KG1 (cell line): ENCODE measurements around the gene AP2A2.

Source experiments
- DNase-seq: peaks from one replicate; lab custom pipeline; 2025; lab: John Stamatoyannopoulos, UW

AP2A2 gene

DNA sequence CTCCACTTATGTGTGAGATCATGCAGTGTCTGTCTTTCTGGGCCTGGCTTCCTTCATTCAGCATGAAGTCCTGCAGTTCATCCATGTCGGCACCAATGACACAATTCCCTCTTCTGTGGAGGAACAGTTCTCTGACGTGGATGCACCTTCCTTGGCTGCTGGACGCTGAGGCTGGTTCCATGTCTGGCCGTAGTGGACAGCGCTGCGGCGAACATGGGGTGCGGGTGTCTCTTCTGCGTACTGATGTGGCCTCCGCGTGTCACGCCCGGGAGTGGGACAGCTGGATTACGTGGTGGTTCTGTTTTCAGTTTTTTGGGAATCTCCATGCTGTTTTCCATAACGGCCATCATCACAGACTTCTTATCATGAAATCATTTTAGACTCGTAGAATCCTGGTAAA is 132.1 kb downstream of the AP2A2 start:
- no peak for DNase-seq

DNA sequence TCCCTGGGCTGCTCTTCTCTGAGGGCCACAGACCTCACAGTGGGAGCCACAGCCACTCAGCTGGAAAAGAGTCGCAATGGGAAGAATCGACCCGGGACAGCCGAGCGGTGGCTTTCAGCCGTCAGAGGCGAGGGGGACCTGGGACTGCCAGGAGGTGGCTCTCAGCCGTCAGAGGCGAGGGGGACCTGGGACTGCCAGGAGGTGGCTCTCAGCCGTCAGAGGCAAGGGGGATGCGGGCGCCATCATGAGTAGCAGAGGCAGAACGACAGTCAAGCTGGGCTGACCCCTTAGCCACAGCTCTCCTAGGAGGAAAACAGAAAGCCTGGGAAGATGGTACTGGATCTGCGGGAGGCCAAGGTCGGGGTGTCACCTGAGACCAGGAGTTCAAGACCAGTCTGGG is 134.1 kb downstream of the AP2A2 start:
- no peak for DNase-seq

DNA sequence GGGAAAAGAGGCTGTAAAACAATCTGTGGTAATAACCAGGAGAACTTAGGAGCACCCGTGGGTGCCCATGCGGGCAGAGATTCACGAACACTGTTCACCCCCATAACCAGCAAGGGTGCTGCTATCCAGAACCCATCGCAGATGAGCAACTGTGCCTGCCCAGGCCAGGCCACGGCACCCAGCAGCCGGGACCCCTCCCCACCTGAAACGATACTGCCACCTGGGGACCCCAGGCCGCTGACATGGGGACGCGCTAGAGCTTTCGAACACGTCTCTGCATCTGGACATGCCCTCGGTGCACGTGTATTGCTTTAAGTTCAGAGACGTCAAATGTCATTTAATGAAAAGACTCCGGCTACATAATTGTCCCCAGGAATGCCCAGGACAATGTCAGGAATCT is 134.7 kb downstream of the AP2A2 start:
- no peak for DNase-seq

DNA sequence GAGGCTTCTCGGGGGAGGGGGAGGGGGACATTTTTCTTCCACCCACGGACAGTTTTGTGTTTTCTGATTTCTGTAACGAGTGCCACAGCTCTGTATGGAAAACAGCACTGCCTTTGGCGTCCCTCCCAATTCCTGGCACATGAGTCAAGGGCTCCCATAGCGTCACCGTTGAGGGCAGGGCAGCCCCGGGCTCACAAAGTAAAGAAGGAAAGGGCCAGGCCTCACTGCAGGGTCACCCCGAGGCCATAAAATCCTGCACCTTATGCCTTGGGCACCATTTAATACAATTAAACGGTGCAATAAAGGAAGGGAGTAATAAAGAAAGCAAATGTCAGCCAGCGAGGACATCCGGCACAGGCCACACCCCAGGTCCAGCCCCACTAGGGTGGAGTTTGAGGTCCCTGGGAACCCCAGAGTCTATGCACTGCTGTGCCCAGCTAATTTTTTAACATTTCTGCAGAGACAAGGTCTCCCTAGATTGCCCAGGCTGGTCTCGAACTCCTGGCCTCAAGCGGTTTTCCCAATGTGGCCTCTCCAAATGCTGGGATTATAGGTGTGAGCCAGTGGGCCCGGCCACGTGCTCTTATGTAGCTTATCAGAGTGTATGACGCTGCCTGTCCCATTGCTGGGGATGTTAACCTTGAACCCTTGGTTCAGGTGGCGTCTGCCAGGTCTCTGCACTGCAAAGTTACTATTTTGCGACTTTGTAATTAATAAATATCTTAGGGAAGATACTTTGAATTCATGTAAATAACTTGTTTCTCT is 135.4 kb downstream of the AP2A2 start:
- DNase-seq: no peak
